H9 (cell line): Measurements from ENCODE around the gene CTH. TPM values are rescaled to one million over a fixed set of nuclear protein-coding genes. Genes with fewer than 3 reads are reported as not detected.

Experiments
- DNase-seq: peaks from one replicate; pipeline ENCODE4 v3.0.0-alpha.2; 2017
- H2AFZ ChIP-seq: one replicate; pipeline ENCODE4 v1.6.1; 2013; ENCODE audit warnings: mild to moderate bottlenecking, low read length, control low read depth, moderate library complexity
- H2AK5ac ChIP-seq: 2 replicates; pipeline ENCODE4 v1.6.1; 2013; ENCODE audit warnings: low read length, control low read depth, mixed read lengths; ENCODE audit not compliant: insufficient read length
- H2BK120ac ChIP-seq: one replicate; pipeline ENCODE4 v1.6.1; 2013; ENCODE audit warnings: low read depth, mild to moderate bottlenecking, low read length, control low read depth, inconsistent platforms; ENCODE audit not compliant: poor library complexity, severe bottlenecking
- H2BK12ac ChIP-seq: 2 replicates; pipeline ENCODE4 v1.6.1; 2013; ENCODE audit warnings: low read length, control low read depth, mixed read lengths, low read depth; ENCODE audit not compliant: insufficient read length
- H2BK15ac ChIP-seq: 2 replicates; pipeline ENCODE4 v1.6.1; 2013; ENCODE audit warnings: low read depth, low read length, control low read depth
- H2BK20ac ChIP-seq: one replicate; pipeline ENCODE4 v1.6.1; 2013; ENCODE audit warnings: low read depth, mild to moderate bottlenecking, low read length, control low read depth, inconsistent platforms; ENCODE audit not compliant: poor library complexity, severe bottlenecking
- H2BK5ac ChIP-seq: 2 replicates; pipeline ENCODE4 v1.6.1; 2013; ENCODE audit warnings: low read length, control low read depth, mixed read lengths; ENCODE audit not compliant: insufficient read length
- H3K14ac ChIP-seq: 2 replicates; pipeline ENCODE4 v1.6.1; 2013; ENCODE audit warnings: low read length, control low read depth; ENCODE audit not compliant: insufficient read depth
- H3K18ac ChIP-seq: 2 replicates; pipeline ENCODE4 v1.6.1; 2013; ENCODE audit warnings: low read depth, mild to moderate bottlenecking, mixed read lengths, low read length, control low read depth; ENCODE audit not compliant: insufficient read length
- H3K23ac ChIP-seq: 2 replicates; pipeline ENCODE4 v1.6.1; 2013; ENCODE audit warnings: low read length, control low read depth, mixed read lengths, low read depth; ENCODE audit not compliant: insufficient read length
- H3K23me2 ChIP-seq: 2 replicates; pipeline ENCODE4 v1.6.1; 2013; ENCODE audit warnings: low read depth, mild to moderate bottlenecking, mixed read lengths, low read length, control low read depth; ENCODE audit not compliant: insufficient read length, poor library complexity, severe bottlenecking
- H3K27ac ChIP-seq: 2 replicates; pipeline ENCODE4 v1.5.1; 2013; ENCODE audit warnings: low read length, control low read depth, mixed read lengths, low read depth; ENCODE audit not compliant: insufficient read length
- H3K27me3 ChIP-seq: 2 replicates; pipeline ENCODE4 v1.6.1; 2013; ENCODE audit warnings: low read length, control low read depth, inconsistent platforms; ENCODE audit not compliant: insufficient read depth
- H3K4ac ChIP-seq: 2 replicates; pipeline ENCODE4 v1.6.1; 2013; ENCODE audit warnings: low read depth, mild to moderate bottlenecking, control low read depth, inconsistent platforms, low read length, moderate library complexity
- H3K4me1 ChIP-seq: 2 replicates; pipeline ENCODE4 v1.6.1; 2013; ENCODE audit warnings: low read length, control low read depth, inconsistent platforms; ENCODE audit not compliant: insufficient read depth
- H3K4me2 ChIP-seq: 2 replicates; pipeline ENCODE4 v1.6.1; 2013; ENCODE audit warnings: low read length, control low read depth, mixed read lengths; ENCODE audit not compliant: insufficient read length, insufficient read depth
- H3K56ac ChIP-seq: 2 replicates; pipeline ENCODE4 v1.6.1; 2013; ENCODE audit warnings: low read depth, mild to moderate bottlenecking, mixed read lengths, low read length, control low read depth; ENCODE audit not compliant: insufficient read length
- H3K79me1 ChIP-seq: 2 replicates; pipeline ENCODE4 v1.6.1; 2013; ENCODE audit warnings: low read depth, mild to moderate bottlenecking, moderate library complexity, low read length, control low read depth, inconsistent platforms; ENCODE audit not compliant: insufficient read depth, poor library complexity, severe bottlenecking
- H3K79me2 ChIP-seq: 2 replicates; pipeline ENCODE4 v1.6.1; 2013; ENCODE audit warnings: low read length, control low read depth, inconsistent platforms; ENCODE audit not compliant: insufficient read depth
- H3K9ac ChIP-seq: 2 replicates; pipeline ENCODE4 v1.6.1; 2013; ENCODE audit warnings: low read length, control low read depth, mixed read lengths; ENCODE audit not compliant: insufficient read length; ENCODE audit errors: extremely low read depth
- H3K9me3 ChIP-seq: one replicate; pipeline ENCODE4 v1.6.1; 2013; ENCODE audit warnings: low read depth, low read length, inconsistent platforms; ENCODE audit not compliant: control insufficient read depth
- H3T11ph ChIP-seq: one replicate; pipeline ENCODE4 v1.6.1; 2013; ENCODE audit warnings: mild to moderate bottlenecking, low read length, control low read depth, inconsistent platforms
- H4K20me1 ChIP-seq: one replicate; pipeline ENCODE4 v1.6.1; 2013; ENCODE audit not compliant: control insufficient read depth, insufficient read length, insufficient read depth
- H4K5ac ChIP-seq: 2 replicates; pipeline ENCODE4 v1.6.1; 2013; ENCODE audit warnings: low read depth, mild to moderate bottlenecking, mixed read lengths, low read length, control low read depth; ENCODE audit not compliant: insufficient read length
- H4K8ac ChIP-seq: replicated peaks from 2 replicates; pipeline ENCODE4 v1.6.1; 2013; ENCODE audit warnings: low read length, control low read depth, mixed read lengths, low read depth; ENCODE audit not compliant: insufficient read length
- H4K91ac ChIP-seq: 2 replicates; pipeline ENCODE4 v1.6.1; 2013; ENCODE audit warnings: low read depth, mild to moderate bottlenecking, moderate library complexity, mixed read lengths, low read length, control low read depth; ENCODE audit not compliant: insufficient read length
- H3K27ac Mint-ChIP-seq, 3 experiments: 2 replicates in 2 of 3; 3 replicates in 1 of 3; pipeline ENCODE4 v1.8.0; 2020 to 2021; ENCODE audit warnings: mixed read lengths in 3 of 3, mild to moderate bottlenecking in 1 of 3, moderate library complexity in 1 of 3
- H3K27me3 Mint-ChIP-seq: 2 replicates; pipeline ENCODE4 v1.8.0; 2021; ENCODE audit warnings: low read depth, mild to moderate bottlenecking, moderate library complexity, mixed read lengths
- H3K36me3 Mint-ChIP-seq, 3 experiments: 2 replicates in 2 of 3; 3 replicates in 1 of 3; pipeline ENCODE4 v1.8.0; 2020 to 2021; ENCODE audit warnings: low read depth in 3 of 3, mixed read lengths in 3 of 3; ENCODE audit not compliant: insufficient read depth in 1 of 3
- H3K4me1 Mint-ChIP-seq, 2 experiments: 2 replicates each; pipeline ENCODE4 v1.8.0; 2020; ENCODE audit warnings: mixed read lengths in 2 of 2
- H3K4me3 Mint-ChIP-seq, 2 experiments: 2 replicates in 1 of 2; 3 replicates in 1 of 2; pipeline ENCODE4 v1.8.0; 2020 to 2021; ENCODE audit warnings: mild to moderate bottlenecking in 2 of 2, mixed read lengths in 2 of 2, moderate library complexity in 1 of 2
- H3K9me3 Mint-ChIP-seq, 2 experiments: 2 replicates in 1 of 2; 3 replicates in 1 of 2; pipeline ENCODE4 v1.8.0; 2020; ENCODE audit warnings: mild to moderate bottlenecking in 2 of 2, mixed read lengths in 2 of 2, moderate library complexity in 1 of 2
- total RNA-seq: library from RNA; stranded (reverse); gene quantifications from 2 replicates; pipeline ENCODE4 v1.2.1, GENCODE V29; 2021
- TF ChIP-seq, protein P1 (sequence below): fragments of 200-600 bp; sonication (generic); conservative IDR thresholded peaks from 3 replicates; pipeline ENCODE4 v1.8.0; 2021; ENCODE audit warnings: antibody characterized with exemption, mild to moderate bottlenecking

CTH gene
- total RNA-seq, 1 experiment from 2014 or later, result 15.5 TPM

DNA sequence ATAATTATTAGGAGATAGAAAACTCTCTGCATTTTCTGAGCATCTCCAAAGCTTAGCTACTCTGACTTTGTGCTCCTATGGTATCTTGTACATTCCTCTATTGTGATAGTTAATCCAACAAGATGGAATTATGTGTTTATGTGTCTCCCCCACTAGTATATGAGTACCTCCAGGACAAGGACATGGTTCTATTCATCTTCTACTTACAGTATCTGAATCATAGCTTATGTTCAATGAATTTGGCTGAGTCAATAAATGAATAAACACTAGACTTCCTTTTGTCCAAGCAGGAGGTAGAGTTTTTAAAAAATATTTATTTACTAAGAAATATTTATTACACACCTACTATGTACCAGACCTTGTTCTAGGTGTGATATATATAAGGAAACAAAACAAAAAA lies 18.4 kb upstream of the CTH start:
- Histone ChIP-seq H3K27ac (no peak overlapping the region), H4K8ac (no peak overlapping the region), H2AK5ac (no peak overlapping the region), H3K56ac (no peak overlapping the region), H3K79me1 (no peaks in the 10 kb centered on the region), H3K4me2 (no peak overlapping the region), H3K79me2 (no peaks in the 10 kb centered on the region), H2BK5ac (no peak overlapping the region), H2AFZ (no peak overlapping the region), H4K5ac (no peak overlapping the region), H3K27me3 (no peaks in the 10 kb centered on the region), H3K9me3 (no peaks in the 10 kb centered on the region), H3K4me1 (no peaks in the 10 kb centered on the region), H3K14ac (no peak overlapping the region), H3K23me2 (no peaks in the 10 kb centered on the region), H4K20me1 (no peaks in the 10 kb centered on the region), H3K23ac (no peak overlapping the region), H2BK12ac (no peak overlapping the region), H3K18ac (no peak overlapping the region), H2BK20ac (no peak overlapping the region), H2BK120ac (no peak overlapping the region), H2BK15ac (no peak overlapping the region), H3T11ph (no peak overlapping the region), H4K91ac (no peak overlapping the region), H3K9ac (no peak overlapping the region), H3K4ac (no peak overlapping the region)
- Mint-ChIP-seq H3K36me3 (no peaks in the 10 kb centered on the region), H3K4me1 (no peaks in the 10 kb centered on the region), H3K27ac (no peak overlapping the region), H3K4me3 (no peak overlapping the region), H3K27me3 (no peaks in the 10 kb centered on the region; the same call in 1 of the 2 replicates), H3K9me3 (no peaks in the 10 kb centered on the region)
- TF ChIP-seq, protein P1, sequence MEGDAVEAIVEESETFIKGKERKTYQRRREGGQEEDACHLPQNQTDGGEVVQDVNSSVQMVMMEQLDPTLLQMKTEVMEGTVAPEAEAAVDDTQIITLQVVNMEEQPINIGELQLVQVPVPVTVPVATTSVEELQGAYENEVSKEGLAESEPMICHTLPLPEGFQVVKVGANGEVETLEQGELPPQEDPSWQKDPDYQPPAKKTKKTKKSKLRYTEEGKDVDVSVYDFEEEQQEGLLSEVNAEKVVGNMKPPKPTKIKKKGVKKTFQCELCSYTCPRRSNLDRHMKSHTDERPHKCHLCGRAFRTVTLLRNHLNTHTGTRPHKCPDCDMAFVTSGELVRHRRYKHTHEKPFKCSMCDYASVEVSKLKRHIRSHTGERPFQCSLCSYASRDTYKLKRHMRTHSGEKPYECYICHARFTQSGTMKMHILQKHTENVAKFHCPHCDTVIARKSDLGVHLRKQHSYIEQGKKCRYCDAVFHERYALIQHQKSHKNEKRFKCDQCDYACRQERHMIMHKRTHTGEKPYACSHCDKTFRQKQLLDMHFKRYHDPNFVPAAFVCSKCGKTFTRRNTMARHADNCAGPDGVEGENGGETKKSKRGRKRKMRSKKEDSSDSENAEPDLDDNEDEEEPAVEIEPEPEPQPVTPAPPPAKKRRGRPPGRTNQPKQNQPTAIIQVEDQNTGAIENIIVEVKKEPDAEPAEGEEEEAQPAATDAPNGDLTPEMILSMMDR, result no peak
- DNase-seq, result no peak
